Naive B cell (primary cell): ENCODE measurements around the gene NFKBIZ. TPM values are rescaled to one million over a fixed set of nuclear protein-coding genes. Genes with fewer than 3 reads are reported as not detected.
"Not testable (repeated sequence)": the region's sequence is repeated elsewhere in the genome, so short reads cannot be mapped to it uniquely, and the experiment has no call there.

Source experiments
- ATAC-seq, 2 donors: fragments of 150-1000 bp; cut with Tn5 transposase; 2 replicates each; pipeline ENCODE4 v1.10.0; 2021; ENCODE audit warnings: low read depth in 2 of 2, mild to moderate bottlenecking in 2 of 2, moderate library complexity in 2 of 2
- DNase-seq: peaks from one replicate; pipeline ENCODE4 v3.0.0; 2022
- H3K27ac Mint-ChIP-seq, 6 donors: one replicate each; pipeline ENCODE4 v1.8.0; 2020 to 2022; ENCODE audit warnings: mild to moderate bottlenecking in 6 of 6, mixed read lengths in 6 of 6, moderate library complexity in 5 of 6, inconsistent platforms in 2 of 6
- H3K27me3 Mint-ChIP-seq, 3 donors: one replicate each; pipeline ENCODE4 v1.8.0; 2021 to 2022; ENCODE audit warnings: mixed read lengths in 3 of 3, mild to moderate bottlenecking in 1 of 3
- H3K36me3 Mint-ChIP-seq, 2 donors: one replicate each; pipeline ENCODE4 v1.8.0; 2020 to 2022; ENCODE audit warnings: mixed read lengths in 2 of 2, inconsistent platforms in 1 of 2, mild to moderate bottlenecking in 1 of 2
- H3K4me1 Mint-ChIP-seq, 3 donors: one replicate each; pipeline ENCODE4 v1.8.0; 2020 to 2022; ENCODE audit warnings: mixed read lengths in 3 of 3, inconsistent platforms in 1 of 3, mild to moderate bottlenecking in 1 of 3, moderate library complexity in 1 of 3
- H3K4me3 Mint-ChIP-seq, 8 donors: one replicate each; pipeline ENCODE4 v1.8.0; 2020 to 2022; ENCODE audit warnings: mild to moderate bottlenecking in 8 of 8, mixed read lengths in 8 of 8, moderate library complexity in 8 of 8, inconsistent platforms in 2 of 8
- H3K9me3 Mint-ChIP-seq, 7 donors: one replicate each; pipeline ENCODE4 v1.8.0; 2020 to 2022; ENCODE audit warnings: mixed read lengths in 7 of 7, mild to moderate bottlenecking in 5 of 7, inconsistent platforms in 2 of 7, moderate library complexity in 1 of 7
- polyA plus RNA-seq, 6 donors: library from polyadenylated mRNA; unstranded; fragments of 300-500 nt; fragmentation: Illumina TruSeq; gene quantifications; one replicate each; pipeline ENCODE4 v1.2.3, GENCODE V29; 2021; ENCODE audit warnings: low read depth in 6 of 6

The NFKBIZ gene
- polyA plus RNA-seq, 6 donors from 2014 or later, result 7.4 to 28.5 (median 21.9) TPM

DNA sequence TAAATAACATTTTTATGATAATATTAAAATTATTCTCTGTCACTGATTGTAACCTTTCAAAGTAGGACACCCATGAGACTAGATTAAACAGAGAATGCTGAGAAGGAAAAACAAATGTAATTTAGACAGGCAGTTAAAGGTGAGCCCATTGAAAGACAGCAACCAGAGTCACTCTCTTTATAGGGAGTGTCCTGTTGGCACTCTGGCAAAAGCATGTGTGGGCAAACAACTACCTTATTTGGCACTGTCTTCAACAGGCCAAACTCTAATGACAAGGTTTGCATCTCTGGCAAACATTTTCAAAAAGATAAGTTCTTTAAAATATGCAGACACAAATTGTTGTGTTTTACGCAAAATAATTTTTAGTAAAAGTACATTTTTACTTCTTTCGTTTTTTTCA lies 29.8 kb downstream of the NFKBIZ start:
- Mint-ChIP-seq H3K9me3 (no peaks in the 10 kb centered on the region), H3K4me3 (no peak overlapping the region), H3K4me1 (peaks cover 8 to 23% (median 20%) of the 10 kb centered on the region in 3 donors), H3K27me3 (no peaks in the 10 kb centered on the region), H3K27ac (no peak overlapping the region), H3K36me3 (no peaks in the 10 kb centered on the region)
- DNase-seq (no peak), ATAC-seq (no peak)

DNA sequence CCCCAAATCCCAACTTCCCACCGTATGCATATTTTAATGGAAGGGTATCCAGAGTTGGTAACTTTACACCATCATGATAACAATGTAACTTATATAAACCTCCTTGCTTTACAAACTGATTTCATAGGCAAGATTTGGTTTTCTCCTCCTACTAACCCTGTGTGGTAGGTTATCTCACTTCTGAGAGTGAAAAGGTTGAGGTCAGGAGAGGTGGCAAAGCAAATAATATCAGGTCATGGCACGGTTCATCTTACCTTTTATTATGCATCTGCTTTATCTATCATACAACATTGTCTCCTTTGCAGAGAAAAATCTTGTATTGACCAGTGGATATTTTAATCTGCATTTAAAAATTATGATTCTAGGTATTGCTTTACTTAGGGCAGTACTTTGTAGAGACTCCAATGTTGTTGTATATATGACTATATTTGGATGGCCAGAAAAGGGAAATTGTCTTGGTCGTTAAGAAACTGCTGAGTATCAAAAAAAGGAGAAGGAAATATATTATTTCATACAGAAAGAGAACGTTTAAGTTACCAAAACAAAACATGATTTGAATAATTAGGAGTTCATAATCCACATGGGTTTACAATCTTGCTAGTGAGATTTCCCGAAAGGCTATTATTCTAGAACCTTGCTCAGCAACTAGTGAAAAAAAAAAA lies 30.4 kb downstream of the NFKBIZ start:
- no peaks in the 10 kb centered on the region for H3K27me3 Mint-ChIP-seq
- DNase-seq (no peak), ATAC-seq (no peak)
- H3K4me1 Mint-ChIP-seq, result peaks cover 8 to 23% (median 20%) of the 10 kb centered on the region in 3 donors
- peaks cover 0 to under 1% (median 0%) of the 10 kb centered on the region in 7 donors for H3K9me3 Mint-ChIP-seq
- no peaks in the 10 kb centered on the region for H3K36me3 Mint-ChIP-seq
- H3K27ac Mint-ChIP-seq, result no peak overlapping the region
- no peak overlapping the region for H3K4me3 Mint-ChIP-seq

DNA sequence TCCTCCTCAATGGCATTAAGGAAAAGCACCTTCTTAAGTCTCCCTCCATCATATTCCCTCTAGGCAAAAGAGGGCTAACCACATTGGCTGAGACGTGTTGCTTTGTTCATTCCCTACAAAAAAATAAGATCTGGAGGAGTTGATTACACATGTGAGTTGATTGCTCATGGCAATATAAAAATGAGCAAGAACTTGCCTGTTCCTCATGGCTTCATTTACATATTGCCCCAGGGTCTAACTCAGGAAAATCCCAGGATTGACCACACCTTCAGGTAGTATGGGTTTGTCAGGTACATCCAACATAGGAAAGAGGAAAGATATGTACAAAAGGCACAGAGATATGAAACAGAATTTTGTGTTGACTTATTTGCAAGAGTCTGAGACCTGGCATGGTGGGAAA lies 35.5 kb downstream of the NFKBIZ start:
- H3K4me1 Mint-ChIP-seq, result peaks cover 7 to 13% (median 12%) of the 10 kb centered on the region in 3 donors
- DNase-seq, result no peak
- H3K27ac Mint-ChIP-seq, result peak overlapping the region in 1 of 6 donors; percentile 16
- no peak for ATAC-seq
- peaks cover 0 to 5% (median 3%) of the 10 kb centered on the region in 7 donors for H3K9me3 Mint-ChIP-seq
- H3K36me3 Mint-ChIP-seq, result no peaks in the 10 kb centered on the region
- no peaks in the 10 kb centered on the region for H3K27me3 Mint-ChIP-seq
- no peak overlapping the region for H3K4me3 Mint-ChIP-seq

DNA sequence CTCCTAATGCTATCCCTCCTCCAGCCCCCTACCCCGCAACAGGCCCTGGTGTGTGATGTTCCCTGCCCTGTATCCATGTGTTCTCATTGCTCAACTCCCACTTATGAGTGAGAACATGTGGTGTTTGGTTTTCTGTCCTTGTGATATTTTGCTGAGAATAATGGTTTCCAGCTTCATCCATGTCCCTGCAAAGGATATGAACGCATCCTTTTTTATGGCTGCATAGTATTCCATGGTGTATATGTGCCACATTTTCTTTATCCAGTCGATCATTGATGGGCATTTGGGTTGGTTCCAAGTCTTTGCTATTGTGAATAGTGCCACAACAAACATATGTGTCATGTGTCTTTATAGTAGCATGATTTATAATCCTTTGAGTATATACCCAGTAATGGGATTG lies 36.3 kb downstream of the NFKBIZ start:
- not testable (repeated sequence) for DNase-seq, H3K9me3 Mint-ChIP-seq, H3K27me3 Mint-ChIP-seq, H3K36me3 Mint-ChIP-seq, H3K27ac Mint-ChIP-seq, H3K4me1 Mint-ChIP-seq, ATAC-seq, H3K4me3 Mint-ChIP-seq

DNA sequence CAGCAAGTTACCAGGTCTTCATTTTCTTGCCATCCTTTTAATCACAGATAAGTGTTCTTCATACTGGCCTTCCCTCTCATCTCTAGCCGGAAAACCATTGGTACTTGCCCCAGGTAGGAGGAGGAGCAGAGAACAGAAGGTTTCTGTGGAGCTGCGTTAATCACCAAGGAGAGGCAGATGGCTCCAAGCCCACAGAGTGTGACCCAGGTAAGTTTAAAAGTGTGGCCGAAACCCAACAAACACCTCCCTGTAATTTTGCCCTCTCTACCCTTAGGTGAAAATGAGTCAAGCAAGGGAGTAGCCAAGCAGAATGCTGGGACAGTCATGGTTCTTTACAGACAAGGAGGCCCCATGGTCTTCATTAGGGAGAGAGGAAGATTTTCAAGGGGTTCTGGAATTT lies 37.3 kb downstream of the NFKBIZ start:
- H3K36me3 Mint-ChIP-seq, result no peaks in the 10 kb centered on the region
- peak overlapping the region in 1 of 6 donors; percentile 11 for H3K27ac Mint-ChIP-seq
- ATAC-seq, result no peak
- H3K4me1 Mint-ChIP-seq, result peaks cover 0 to 5% (median 4%) of the 10 kb centered on the region in 3 donors
- no peaks in the 10 kb centered on the region for H3K27me3 Mint-ChIP-seq
- DNase-seq, result no peak
- no peak overlapping the region for H3K4me3 Mint-ChIP-seq
- H3K9me3 Mint-ChIP-seq, result peaks cover 0 to 5% (median 3%) of the 10 kb centered on the region in 7 donors

DNA sequence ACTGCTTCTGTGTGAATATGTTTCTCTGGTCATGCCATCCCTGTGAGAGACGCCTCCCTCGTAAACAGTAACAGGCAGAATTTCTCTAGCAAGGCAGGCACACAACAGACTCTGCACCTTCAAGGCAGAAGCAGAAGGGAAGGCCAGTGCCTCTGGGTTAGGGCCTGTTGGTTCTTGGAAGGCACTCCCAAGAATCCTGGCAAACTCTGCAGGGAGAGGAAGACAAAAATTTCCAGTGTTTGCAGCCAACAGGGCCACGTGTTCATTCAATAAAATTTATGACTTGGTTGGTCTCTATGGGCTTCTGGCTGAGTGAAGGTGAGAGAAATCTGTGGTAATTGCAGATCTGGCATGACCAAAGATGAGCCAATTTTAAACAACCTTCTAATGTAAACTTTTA lies 39.3 kb downstream of the NFKBIZ start:
- no peak for ATAC-seq
- no peaks in the 10 kb centered on the region for H3K27me3 Mint-ChIP-seq

DNA sequence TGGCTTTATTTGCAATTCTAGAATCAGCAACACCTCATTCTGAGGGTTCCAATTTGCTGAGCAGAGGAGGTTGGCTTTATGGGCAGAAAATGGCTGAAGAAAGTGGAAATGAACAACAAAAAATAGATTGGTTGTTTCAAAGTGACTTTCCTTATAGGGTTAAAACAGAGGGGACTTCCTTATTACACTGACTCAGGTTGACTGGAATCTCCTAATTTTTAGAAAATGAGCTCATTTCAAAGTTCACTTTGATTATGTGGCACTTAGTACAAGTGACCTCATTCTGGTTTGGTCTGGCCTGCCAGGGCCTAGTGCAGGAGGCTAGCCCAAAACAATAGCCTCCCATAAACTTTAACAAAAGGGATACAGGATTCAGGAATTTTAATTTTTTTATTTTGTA lies 41.4 kb downstream of the NFKBIZ start:
- DNase-seq, result no peak
- Mint-ChIP-seq H3K4me3 (no peak overlapping the region), H3K27ac (no peak overlapping the region), H3K36me3 (no peaks in the 10 kb centered on the region), H3K27me3 (no peaks in the 10 kb centered on the region), H3K9me3 (peaks cover 0 to 4% (median 3%) of the 10 kb centered on the region in 7 donors), H3K4me1 (peaks cover 0 to 7% (median 0%) of the 10 kb centered on the region in 3 donors)
- ATAC-seq, result no peak

More for the DNA sequence above, 39.3 kb downstream of the NFKBIZ start:
- peaks cover 0 to 7% (median 0%) of the 10 kb centered on the region in 3 donors for H3K4me1 Mint-ChIP-seq
- DNase-seq, result no peak
- peak overlapping the region in 3 of 6 donors; percentile 17 to 86 (median 20) for H3K27ac Mint-ChIP-seq
- peaks cover 0 to 5% (median 3%) of the 10 kb centered on the region in 7 donors for H3K9me3 Mint-ChIP-seq
- H3K36me3 Mint-ChIP-seq, result no peaks in the 10 kb centered on the region
- H3K4me3 Mint-ChIP-seq, result no peak overlapping the region

DNA sequence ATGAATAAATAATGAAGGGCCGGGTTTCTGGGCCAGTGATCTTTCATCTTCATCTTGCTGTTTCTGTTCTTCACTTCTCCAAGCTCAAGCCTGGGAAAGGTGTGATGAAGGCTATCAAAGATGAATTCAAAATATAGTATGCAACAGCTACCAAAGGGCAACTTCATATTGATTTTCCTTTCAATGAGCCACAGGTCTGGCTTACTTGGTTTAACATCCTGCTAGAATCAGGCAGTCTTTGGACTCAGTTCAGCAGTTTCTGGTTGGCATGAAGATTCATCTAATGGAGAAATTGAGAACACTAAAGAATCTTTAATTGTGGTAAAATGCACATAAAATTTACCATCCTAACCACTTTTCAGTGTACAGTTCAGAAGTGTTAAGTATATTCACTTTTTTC lies 43.3 kb downstream of the NFKBIZ start:
- no peak overlapping the region for H3K4me3 Mint-ChIP-seq
- peaks cover 0 to 7% (median under 1%) of the 10 kb centered on the region in 3 donors for H3K4me1 Mint-ChIP-seq
- H3K27me3 Mint-ChIP-seq, result no peaks in the 10 kb centered on the region
- DNase-seq (no peak), ATAC-seq (no peak)
- peak overlapping the region in 1 of 6 donors; percentile 41 for H3K27ac Mint-ChIP-seq
- peaks cover 0 to 3% (median 0%) of the 10 kb centered on the region in 7 donors for H3K9me3 Mint-ChIP-seq
- no peaks in the 10 kb centered on the region for H3K36me3 Mint-ChIP-seq

DNA sequence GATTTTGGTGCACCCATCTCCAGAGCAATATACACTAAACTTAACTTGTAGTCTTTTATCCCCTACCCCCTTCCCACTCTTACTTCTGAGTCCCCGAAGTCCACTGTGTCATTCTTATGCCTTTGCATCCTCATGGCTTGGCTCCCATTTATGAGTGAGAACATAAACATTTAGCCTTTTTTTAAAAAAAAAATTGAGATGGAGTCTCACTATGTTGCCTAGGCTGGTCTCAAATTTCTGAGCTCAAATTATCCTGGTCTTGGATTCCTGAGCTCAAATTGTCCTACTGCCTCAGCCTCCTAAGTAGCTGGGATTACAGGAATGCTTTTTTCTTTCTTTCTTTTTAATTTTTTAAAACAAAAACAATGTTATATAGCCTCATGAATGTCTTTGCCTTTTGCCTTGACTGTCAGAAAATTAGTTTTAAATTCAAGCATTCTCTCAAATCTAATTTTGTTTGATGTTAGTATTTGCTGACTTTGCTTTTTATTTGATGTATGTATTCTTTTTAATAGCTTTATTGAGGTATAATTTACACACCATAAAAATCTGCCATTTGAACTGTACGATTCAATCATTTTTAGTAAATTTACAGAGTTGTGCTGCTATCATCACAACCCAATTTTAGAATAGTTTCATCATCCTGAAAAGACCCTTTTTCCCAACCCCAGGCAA lies 46.9 kb downstream of the NFKBIZ start:
- H3K4me1 Mint-ChIP-seq, result peaks cover 22 to 33% (median 23%) of the 10 kb centered on the region in 3 donors
- no peak for DNase-seq

DNA sequence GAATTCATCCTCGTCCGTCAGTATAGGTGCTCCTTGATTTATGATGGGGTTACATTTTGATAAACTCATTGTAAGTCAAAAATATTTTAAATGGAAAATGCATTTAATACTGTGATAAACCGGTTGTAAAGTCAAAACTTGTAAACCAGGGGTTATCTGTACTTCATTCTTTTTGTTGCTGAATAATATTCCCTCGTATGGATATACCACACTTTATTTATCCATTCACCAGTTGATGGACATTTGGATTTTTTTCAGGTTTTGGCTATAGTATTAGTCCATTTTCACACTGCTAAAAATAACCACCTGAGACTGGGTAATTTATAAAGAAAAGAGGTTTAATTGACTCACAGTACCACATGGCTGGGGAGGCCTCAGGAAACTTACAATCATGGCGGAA lies 47.7 kb downstream of the NFKBIZ start:
- peaks cover 0 to 3% (median 0%) of the 10 kb centered on the region in 7 donors for H3K9me3 Mint-ChIP-seq
- peak overlapping the region in 1 of 8 donors; percentile 25 for H3K4me3 Mint-ChIP-seq
- ATAC-seq (no peak), DNase-seq (no peak)
- H3K4me1 Mint-ChIP-seq, result peaks cover 26 to 39% (median 26%) of the 10 kb centered on the region in 3 donors
- H3K27ac Mint-ChIP-seq, result no peak overlapping the region
- no peaks in the 10 kb centered on the region for H3K27me3 Mint-ChIP-seq
- H3K36me3 Mint-ChIP-seq, result no peaks in the 10 kb centered on the region

More for the DNA sequence above, 46.9 kb downstream of the NFKBIZ start:
- no peak overlapping the region for H3K4me3 Mint-ChIP-seq
- no peak for ATAC-seq
- H3K27ac Mint-ChIP-seq, result peak overlapping the region in 1 of 6 donors; percentile 13
- H3K27me3 Mint-ChIP-seq, result no peaks in the 10 kb centered on the region
- H3K36me3 Mint-ChIP-seq, result no peaks in the 10 kb centered on the region
- H3K9me3 Mint-ChIP-seq, result peaks cover 0 to 3% (median 0%) of the 10 kb centered on the region in 7 donors

DNA sequence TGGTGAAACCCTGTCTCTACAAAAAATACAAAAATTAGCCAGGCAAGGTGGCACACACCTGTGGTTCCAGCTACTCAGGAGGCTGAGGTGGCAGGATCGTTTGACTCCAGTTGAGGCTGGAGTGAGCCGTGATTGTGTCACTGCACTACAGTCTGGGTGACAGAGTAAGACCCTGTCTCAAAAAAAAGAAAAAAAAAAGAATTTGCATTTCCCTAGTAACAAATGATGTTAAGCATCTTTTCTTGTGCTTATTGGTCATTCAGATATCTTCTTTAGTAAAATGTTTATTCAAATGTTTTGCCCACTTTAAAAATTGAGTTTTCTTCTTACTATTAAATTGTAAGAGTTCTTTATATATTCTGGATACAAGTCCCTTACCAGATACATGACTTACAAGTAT lies 48.7 kb downstream of the NFKBIZ start:
- Mint-ChIP-seq H3K9me3 (peaks cover 0 to 3% (median 0%) of the 10 kb centered on the region in 7 donors), H3K27ac (peak overlapping the region; percentile 49 to 97 (median 94)), H3K36me3 (no peaks in the 10 kb centered on the region), H3K4me1 (peaks cover 26 to 45% (median 35%) of the 10 kb centered on the region in 3 donors), H3K27me3 (no peaks in the 10 kb centered on the region), H3K4me3 (peak overlapping the region in 3 of 8 donors; percentile 22 to 75 (median 47))
- DNase-seq (no peak), ATAC-seq (peak in 1 of 2 donors; percentile 13)

DNA sequence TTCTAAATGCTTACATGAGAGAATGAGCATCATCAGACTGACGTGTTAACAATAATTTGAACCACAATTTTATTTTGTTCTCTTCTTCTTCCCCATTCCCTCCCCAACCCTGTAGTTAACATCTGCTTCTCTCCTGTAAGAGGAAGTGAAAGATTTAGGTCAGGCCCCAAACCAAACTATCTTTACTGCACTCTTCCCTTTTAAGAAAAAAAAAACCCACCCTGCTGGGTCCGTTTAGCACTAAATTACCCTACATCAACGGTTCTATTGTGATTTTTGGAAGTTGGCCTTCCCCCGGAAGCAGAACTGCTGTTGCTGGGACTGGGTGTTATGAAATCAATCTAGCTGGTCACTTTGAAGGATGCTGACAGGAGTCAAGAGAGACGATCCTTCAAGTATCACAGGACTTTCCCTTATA lies 49.4 kb downstream of the NFKBIZ start:
- ATAC-seq (peak; percentile 94 to 95), DNase-seq (peak; percentile 84)
- H3K27me3 Mint-ChIP-seq, result no peaks in the 10 kb centered on the region
- peaks cover 0 to 3% (median 0%) of the 10 kb centered on the region in 7 donors for H3K9me3 Mint-ChIP-seq
- H3K4me1 Mint-ChIP-seq, result peaks cover 26 to 45% (median 35%) of the 10 kb centered on the region in 3 donors
- peak overlapping the region; percentile 22 to 76 (median 48) for H3K4me3 Mint-ChIP-seq
- no peaks in the 10 kb centered on the region for H3K36me3 Mint-ChIP-seq
- peak overlapping the region; percentile 49 to 97 (median 94) for H3K27ac Mint-ChIP-seq

DNA sequence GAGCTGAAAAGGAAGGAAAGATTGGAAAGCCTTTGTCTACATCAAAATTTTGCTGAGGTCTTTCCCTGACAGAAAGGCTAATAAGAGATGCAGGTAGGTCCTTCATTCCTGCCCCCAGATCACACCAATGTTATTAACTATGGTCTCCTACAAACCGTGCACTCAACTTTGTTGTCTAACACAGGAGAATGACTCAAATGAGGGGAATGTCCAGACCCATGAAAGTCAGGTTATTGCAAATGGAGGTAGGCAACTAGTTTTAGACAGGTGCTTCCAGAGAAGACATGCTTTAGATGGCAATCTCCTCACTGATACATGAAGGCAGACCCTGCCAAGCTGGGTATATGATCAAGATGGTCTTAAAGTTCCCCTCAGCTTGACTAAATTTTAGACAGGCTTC lies 51.0 kb downstream of the NFKBIZ start:
- Mint-ChIP-seq H3K9me3 (peaks cover 0 to under 1% (median 0%) of the 10 kb centered on the region in 7 donors), H3K4me3 (no peak overlapping the region), H3K4me1 (peaks cover 26 to 45% (median 35%) of the 10 kb centered on the region in 3 donors), H3K27ac (peak overlapping the region in 2 of 6 donors; percentile 43 to 70), H3K36me3 (no peaks in the 10 kb centered on the region), H3K27me3 (no peaks in the 10 kb centered on the region)
- DNase-seq, result no peak
- ATAC-seq, result no peak

DNA sequence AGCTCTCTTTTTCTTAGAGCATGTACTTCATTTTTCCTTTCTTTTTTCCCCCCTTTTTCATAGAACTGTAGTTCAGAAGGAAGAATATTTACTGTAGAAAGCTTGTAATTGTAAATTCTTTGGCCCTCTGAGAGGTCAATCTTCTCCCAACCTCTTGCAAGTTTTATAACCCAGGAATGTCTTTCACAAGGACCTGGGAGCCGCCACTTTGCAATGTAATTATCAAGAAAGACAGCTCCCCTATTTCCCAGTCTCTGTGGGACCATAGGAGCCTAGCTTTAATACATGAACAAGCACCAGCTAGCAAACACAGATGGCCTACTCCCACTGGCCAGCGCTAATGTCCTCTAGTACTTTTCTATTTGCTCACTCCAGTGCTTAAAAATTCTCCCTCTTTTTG lies 51.4 kb downstream of the NFKBIZ start:
- H3K4me3 Mint-ChIP-seq, result no peak overlapping the region
- H3K27ac Mint-ChIP-seq, result peak overlapping the region in 3 of 6 donors; percentile 27 to 87 (median 36)
- no peaks in the 10 kb centered on the region for H3K36me3 Mint-ChIP-seq
- H3K9me3 Mint-ChIP-seq, result peaks cover 0 to 1% (median 0%) of the 10 kb centered on the region in 7 donors
- DNase-seq (no peak), ATAC-seq (no peak)
- peaks cover 26 to 45% (median 35%) of the 10 kb centered on the region in 3 donors for H3K4me1 Mint-ChIP-seq
- no peaks in the 10 kb centered on the region for H3K27me3 Mint-ChIP-seq
